22Rv1 (cell line): ENCODE results near the gene FLNB.

Experiments
- ZFX ChIP-seq: fragments of 450-650 bp; IDR thresholded peaks from 2 replicates; pipeline ENCODE4 v1.6.1; 2017; ENCODE audit warnings: antibody characterized with exemption, borderline replicate concordance
- TF ChIP-seq, protein P1 (sequence below): fragments of 450-650 bp; IDR thresholded peaks from 2 replicates; pipeline ENCODE4 v1.5.1; 2017; ENCODE audit warnings: mild to moderate bottlenecking

GRCh38 chr3:58168498-58168897 lies 160.3 kb downstream of the FLNB start:
- TF ChIP-seq, protein P1, sequence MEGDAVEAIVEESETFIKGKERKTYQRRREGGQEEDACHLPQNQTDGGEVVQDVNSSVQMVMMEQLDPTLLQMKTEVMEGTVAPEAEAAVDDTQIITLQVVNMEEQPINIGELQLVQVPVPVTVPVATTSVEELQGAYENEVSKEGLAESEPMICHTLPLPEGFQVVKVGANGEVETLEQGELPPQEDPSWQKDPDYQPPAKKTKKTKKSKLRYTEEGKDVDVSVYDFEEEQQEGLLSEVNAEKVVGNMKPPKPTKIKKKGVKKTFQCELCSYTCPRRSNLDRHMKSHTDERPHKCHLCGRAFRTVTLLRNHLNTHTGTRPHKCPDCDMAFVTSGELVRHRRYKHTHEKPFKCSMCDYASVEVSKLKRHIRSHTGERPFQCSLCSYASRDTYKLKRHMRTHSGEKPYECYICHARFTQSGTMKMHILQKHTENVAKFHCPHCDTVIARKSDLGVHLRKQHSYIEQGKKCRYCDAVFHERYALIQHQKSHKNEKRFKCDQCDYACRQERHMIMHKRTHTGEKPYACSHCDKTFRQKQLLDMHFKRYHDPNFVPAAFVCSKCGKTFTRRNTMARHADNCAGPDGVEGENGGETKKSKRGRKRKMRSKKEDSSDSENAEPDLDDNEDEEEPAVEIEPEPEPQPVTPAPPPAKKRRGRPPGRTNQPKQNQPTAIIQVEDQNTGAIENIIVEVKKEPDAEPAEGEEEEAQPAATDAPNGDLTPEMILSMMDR, result no peak
- no peak for TF ChIP-seq ZFX
